ENCODE data around the gene ZNF865.

Gene ZNF865

GRCh38 chr19:55609326-55609725, 3.9 kb downstream of the ZNF865 start:
- FAIRE-seq, result no peak

DNA sequence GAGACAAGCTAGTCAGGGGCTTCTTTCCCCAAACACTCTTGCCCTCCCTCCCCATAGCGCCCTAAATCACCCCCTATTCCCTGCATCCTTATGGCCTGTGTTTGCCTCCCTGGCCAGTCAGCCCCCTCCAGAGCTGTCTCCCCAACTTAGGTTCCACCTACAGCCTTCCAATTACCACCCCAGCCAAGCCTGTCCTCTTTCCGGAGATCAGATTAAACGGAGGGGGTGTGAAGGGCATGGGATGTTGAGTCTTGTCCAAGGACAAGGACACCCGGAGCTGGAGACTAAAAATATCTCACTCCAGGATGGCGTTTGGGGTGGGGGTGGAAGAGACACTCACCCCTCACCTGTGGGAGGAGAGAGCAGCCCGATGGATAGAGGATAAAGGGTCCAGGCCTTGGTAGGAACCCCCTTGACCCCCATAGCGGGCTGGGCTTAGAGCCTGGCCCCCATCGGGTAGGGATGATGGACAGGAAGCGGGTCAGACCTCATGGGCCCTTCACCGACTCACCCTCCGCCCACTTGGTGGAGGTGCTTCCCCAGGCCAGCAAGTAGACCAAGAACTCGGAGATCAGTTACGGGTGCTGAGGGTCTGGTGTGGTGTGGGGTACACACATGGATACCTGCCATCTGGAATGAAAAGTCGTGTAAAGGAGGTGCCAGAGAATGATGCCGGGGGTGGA, 6.0 kb downstream of the ZNF865 start:
- FAIRE-seq, result no peak

- no peak for FAIRE-seq
These were observed 6.7 kb downstream of the ZNF865 start for GRCh38 chr19:55611983-55612645.

DNA sequence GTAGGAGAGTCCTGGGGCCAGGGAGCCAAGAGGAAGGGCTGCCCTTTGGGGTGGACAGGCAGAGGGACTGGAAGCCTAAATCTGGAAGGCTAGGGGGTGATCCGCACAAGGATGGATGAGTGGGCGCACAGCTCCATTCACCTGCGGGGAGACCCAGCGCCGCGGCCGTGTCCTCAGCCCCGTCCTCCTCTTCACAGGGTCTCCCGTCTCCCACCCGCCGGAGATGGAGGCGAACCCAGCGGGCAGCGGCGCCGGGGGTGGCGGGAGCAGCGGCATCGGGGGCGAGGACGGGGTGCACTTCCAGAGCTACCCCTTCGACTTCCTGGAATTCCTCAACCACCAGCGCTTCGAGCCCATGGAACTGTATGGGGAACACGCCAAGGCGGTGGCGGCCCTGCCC, 7.9 kb downstream of the ZNF865 start:
- FAIRE-seq, result no peak

- no peak for FAIRE-seq
These were observed 8.7 kb downstream of the ZNF865 start for GRCh38 chr19:55613930-55614710.

- FAIRE-seq, result no peak
These were observed 9.5 kb downstream of the ZNF865 start for GRCh38 chr19:55614711-55615542.

- FAIRE-seq, result no peak
These were observed 10.3 kb downstream of the ZNF865 start for GRCh38 chr19:55615543-55616394.

DNA sequence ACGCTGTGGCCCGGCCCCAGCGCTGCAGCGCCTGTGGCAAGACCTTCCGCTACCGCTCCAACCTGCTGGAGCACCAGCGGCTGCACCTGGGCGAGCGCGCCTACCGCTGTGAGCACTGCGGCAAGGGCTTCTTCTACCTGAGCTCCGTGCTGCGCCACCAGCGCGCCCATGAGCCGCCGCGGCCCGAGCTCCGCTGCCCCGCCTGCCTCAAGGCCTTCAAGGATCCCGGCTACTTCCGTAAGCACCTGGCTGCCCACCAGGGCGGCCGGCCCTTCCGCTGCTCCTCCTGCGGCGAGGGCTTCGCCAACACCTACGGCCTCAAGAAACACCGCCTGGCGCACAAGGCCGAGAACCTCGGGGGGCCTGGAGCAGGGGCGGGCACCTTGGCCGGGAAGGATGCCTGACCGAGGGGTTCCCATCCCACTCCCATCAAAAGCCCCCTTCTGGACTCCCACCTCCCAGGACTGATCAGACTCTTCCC, 11.0 kb downstream of the ZNF865 start:
- FAIRE-seq, result no peak

DNA sequence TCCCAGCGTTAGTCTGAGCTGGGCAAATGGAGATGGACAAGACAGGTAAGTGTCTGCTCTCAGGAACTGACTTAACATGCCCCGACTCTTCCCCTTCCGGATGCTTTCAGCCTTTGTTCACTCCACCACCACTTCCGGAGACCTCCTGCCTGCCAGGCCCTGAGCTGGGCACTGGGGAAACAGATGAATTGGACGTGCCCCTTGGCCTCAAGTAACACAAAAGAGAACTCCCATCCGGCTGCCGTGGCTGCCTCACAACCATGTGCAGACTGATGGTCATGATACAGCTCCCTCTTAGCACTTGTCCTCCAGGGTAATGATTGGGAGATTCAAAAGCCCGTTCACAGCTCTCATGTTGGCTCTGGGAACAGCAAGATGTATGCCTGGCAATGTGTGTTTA, 12.0 kb downstream of the ZNF865 start:
- FAIRE-seq, result no peak

GRCh38 chr19:55618426-55618825, 13.0 kb downstream of the ZNF865 start:
- no peak for FAIRE-seq

DNA sequence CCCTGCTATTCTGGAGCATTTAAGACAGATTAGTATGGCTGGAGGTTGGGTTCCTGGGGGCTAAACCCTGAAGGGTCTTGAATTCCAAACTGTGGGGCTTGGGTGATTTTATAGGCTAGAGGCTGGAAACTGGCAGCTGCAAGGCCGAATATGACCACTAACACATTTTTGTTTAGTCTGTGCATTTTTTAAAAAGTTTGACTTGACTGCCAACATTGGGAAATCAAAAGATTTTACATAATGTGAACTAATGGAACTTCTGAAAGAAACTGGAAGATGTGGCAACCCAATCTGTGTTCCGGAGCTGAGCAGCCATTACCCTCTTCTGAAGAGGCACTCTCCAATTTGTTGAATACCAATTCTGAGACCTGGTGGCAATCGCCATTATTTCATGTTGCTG, 13.8 kb downstream of the ZNF865 start:
- no peak for FAIRE-seq

DNA sequence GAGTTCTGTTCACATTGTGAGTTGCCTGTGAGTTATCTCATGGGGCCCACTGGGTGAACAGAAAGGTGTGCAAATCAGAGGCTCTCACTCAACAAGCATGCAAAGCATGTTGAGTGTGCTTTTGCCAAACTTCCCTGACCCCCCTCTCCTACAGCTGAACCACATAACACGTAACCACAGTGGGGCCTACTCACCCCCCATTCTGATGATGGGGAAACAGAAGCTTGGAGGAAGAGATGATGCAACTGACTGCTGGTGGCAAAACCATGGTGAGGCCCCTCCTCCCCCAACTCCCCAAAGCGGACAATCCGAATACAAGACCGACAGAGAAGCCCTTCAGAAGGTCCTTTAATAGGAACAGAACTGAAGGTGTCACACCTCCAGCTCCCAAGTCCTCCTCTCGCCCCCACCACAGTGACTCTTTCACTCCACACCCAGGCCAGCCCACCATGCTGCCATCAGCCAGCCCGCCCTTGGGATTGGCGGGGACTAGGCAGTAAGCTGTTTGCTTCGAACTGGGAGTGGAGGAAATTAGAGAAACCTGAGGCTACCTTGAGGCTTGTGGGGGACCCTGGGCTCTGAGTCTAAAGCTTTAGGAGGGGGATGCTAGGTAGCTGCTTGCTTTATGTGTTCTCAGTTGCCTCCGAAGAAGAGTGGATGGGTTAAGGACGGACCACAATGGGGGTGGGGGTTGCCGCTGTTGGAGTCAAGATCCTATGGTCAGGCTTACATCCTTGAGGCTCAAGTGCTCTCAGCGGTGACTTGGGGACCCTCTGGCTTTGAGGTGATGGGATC, 15.2 kb downstream of the ZNF865 start:
- no peak for FAIRE-seq

GRCh38 chr19:55621205-55621672, 15.8 kb downstream of the ZNF865 start:
- FAIRE-seq, result no peak

GRCh38 chr19:55621673-55622231, 16.3 kb downstream of the ZNF865 start:
- no peak for FAIRE-seq

- FAIRE-seq, result no peak
These were observed 17.0 kb downstream of the ZNF865 start for GRCh38 chr19:55622242-55622969.

- FAIRE-seq, result no peak
These were observed 17.7 kb downstream of the ZNF865 start for GRCh38 chr19:55623130-55623529.

GRCh38 chr19:55623561-55623960, 18.1 kb downstream of the ZNF865 start:
- FAIRE-seq, result no peak

DNA sequence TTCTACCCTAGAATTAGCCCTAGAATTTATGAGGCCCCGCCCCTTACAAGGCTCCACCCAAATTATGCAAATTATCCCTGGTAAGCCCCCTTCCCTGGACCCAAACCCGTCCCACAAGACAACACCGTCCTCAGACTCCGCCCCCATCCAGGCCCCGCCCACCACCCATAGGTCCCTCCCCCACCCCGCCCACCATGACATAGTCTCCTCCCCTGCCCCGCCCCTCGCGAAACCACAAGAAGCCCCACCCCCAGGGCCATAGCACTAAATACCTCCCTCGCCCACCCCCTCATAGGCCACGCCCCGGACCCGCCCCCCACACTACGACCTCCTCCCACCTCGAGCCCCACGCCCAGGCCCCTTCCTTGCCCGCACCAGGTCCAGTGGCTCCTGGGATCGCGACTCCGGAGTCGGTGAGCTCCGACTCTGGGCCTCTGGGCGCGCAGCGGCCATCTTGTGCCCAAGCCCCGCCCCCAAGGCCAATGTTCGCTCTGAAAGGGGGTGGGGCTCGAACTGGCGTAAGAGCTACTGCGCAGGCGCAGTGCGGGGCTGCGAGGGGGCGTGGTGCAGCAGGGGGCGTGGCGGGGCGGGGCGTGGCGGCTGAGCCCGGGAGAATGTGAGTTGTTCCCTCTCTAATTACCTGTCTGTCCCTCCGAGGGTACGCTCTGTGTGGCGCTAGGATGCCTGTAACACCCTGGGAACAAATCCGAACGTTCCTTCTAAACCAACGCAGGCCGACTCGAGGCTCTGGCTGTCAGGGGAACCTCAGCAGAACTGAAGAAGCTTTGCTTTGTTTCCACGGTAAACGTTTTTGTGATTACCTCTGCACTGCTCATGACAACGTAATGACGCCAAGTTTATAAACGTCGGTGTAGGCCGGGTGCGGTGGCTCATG, 18.9 kb downstream of the ZNF865 start, which contains the start of gene ZNF784:
ZNF784 (minus strand) TSS at position 458 of the 895 bp plus-strand sequence; CDS start at position 453, 5 bp downstream.
- FAIRE-seq, result no peak

DNA sequence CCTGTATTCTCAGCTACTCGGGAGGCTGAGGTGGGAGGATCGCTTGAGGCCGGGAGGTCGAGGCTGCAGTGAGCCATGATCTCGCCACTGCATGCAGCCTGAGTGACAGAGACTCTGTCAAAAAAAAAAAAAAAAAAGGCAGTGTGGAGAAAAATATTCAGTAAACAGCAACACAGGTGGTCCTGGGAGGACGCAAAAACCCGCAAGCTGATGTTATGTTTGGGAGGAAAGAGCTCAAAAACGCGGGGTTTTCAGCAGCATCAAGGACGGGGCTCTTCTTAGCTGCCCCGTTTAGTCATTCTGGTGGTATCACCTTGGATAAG, 19.5 kb downstream of the ZNF865 start:
- FAIRE-seq, result no peak
